ENCODE measurements around the gene TIE1. TPM values are rescaled to one million over a fixed set of nuclear protein-coding genes. Genes with fewer than 3 reads are reported as not detected.

Gene TIE1
- total and polyA plus RNA-seq, 9 of the 15 experiments (the other 6 are each of a cell fraction or from before 2014, with no cell fraction given), result 0.07 to 0.49 (median 0.14) TPM; not detected in 4

DNA sequence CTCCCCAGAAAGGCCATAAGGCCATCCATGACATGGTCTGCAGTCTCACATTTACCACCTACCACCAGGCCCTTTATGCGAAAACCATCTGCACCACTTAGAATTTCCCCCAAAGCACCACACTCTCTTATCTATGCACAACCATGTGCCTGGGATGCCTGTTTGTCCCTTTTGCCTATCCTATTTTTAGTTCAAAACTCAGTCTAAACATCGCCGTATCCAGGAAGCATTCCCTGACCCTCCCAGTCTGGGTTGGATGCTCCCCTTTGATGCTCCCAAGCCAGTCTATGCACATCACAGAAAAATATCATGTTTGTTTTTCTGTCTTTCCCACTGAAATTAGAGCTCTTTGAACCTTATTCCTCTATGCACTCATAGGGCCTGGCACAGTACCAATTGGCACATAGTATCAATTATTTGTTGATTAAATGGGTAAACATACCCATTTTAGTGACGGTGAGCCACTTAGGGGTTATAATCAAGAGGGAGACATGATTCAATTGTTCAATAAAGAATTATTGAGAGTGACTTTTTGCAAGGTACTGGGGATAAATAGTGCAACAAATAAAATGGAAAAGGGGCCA lies 43.6 kb downstream of the TIE1 start (continued):
- TF ChIP-seq THRAP3 (IDR thresholded peaks at IDR 0.05; ENCODE audit: borderline replicate concordance) (no peak), TAL1 (IDR thresholded peaks at IDR 0.05) (peak; percentile 40; the same call in 1 of the 2 replicates), PHB2 (IDR thresholded peaks at IDR 0.05; ENCODE audit: low read depth) (no peak), PML (IDR thresholded peaks at IDR 0.05; ENCODE audit: low read length) (no peak), MTA3 (IDR thresholded peaks at IDR 0.05; ENCODE audit: borderline replicate concordance) (no peak), GATAD2B (IDR thresholded peaks at IDR 0.05; ENCODE audit: borderline replicate concordance) (no peak), CBFA2T2 (conservative IDR thresholded peaks at IDR 0.05) (peak; percentile 70), SAFB2 (IDR thresholded peaks at IDR 0.05; ENCODE audit: borderline replicate concordance, low read depth, low read length, severe bottlenecking) (no peak), SMC3 (conservative IDR thresholded peaks at IDR 0.05; ENCODE audit: insufficient read depth, low read depth, low read length) (no peak), MEF2A (IDR thresholded peaks at IDR 0.05; ENCODE audit: control insufficient read depth, low read depth, low read length) (peak; percentile 92), ERF (CRISPR knock-in tag; IDR thresholded peaks at IDR 0.05) (no peak), ZNF143 (CRISPR knock-in tag; IDR thresholded peaks at IDR 0.05) (no peak), EP300 (IDR thresholded peaks at IDR 0.05; ENCODE audit: low read length) (peak; percentile 48; the same call in 1 of the 2 replicates), MCM5 (IDR thresholded peaks at IDR 0.05; ENCODE audit: low read depth) (no peak), SMAD1 (IDR thresholded peaks at IDR 0.05; ENCODE audit: low read depth, low read length, partially characterized antibody) (no peak)
- TF ChIP-seq, protein P1, sequence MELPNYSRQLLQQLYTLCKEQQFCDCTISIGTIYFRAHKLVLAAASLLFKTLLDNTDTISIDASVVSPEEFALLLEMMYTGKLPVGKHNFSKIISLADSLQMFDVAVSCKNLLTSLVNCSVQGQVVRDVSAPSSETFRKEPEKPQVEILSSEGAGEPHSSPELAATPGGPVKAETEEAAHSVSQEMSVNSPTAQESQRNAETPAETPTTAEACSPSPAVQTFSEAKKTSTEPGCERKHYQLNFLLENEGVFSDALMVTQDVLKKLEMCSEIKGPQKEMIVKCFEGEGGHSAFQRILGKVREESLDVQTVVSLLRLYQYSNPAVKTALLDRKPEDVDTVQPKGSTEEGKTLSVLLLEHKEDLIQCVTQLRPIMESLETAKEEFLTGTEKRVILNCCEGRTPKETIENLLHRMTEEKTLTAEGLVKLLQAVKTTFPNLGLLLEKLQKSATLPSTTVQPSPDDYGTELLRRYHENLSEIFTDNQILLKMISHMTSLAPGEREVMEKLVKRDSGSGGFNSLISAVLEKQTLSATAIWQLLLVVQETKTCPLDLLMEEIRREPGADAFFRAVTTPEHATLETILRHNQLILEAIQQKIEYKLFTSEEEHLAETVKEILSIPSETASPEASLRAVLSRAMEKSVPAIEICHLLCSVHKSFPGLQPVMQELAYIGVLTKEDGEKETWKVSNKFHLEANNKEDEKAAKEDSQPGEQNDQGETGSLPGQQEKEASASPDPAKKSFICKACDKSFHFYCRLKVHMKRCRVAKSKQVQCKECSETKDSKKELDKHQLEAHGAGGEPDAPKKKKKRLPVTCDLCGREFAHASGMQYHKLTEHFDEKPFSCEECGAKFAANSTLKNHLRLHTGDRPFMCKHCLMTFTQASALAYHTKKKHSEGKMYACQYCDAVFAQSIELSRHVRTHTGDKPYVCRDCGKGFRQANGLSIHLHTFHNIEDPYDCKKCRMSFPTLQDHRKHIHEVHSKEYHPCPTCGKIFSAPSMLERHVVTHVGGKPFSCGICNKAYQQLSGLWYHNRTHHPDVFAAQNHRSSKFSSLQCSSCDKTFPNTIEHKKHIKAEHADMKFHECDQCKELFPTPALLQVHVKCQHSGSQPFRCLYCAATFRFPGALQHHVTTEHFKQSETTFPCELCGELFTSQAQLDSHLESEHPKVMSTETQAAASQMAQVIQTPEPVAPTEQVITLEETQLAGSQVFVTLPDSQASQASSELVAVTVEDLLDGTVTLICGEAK (IDR thresholded peaks at IDR 0.05), result no peak
- TF ChIP-seq, protein P1 (CRISPR knock-in tag; IDR thresholded peaks at IDR 0.05), result no peak
